ENCODE results near the gene EXOC6. TPM values are rescaled to one million over a fixed set of nuclear protein-coding genes. Genes with fewer than 3 reads are reported as not detected.

The EXOC6 gene
- total RNA-seq, 1 donor from 2014 or later = 17.2 TPM

GRCh38 chr10:92822060-92822634 lies 26.2 kb upstream of the EXOC6 start:
- intact Hi-C loops (cut with micrococcal nuclease) = no loop called here
- DNase-seq = no peak

GRCh38 chr10:92822964-92823363 lies 25.4 kb upstream of the EXOC6 start:
- Histone ChIP-seq H3K4me1 (peaks cover 30% of the 10 kb centered on the region), H3K4me3 (no peak overlapping the region), H3K27me3 (ENCODE audit: low read depth) (no peaks in the 10 kb centered on the region), H3K9me3 (replicated peaks) (no peaks in the 10 kb centered on the region), H3K36me3 (no peaks in the 10 kb centered on the region), H3K27ac (replicated peaks) (peak overlapping the region; percentile 59)
- TF ChIP-seq CTCF (IDR thresholded peaks at IDR 0.05; ENCODE audit: borderline replicate concordance) = peak; percentile 46
- DNase-seq = no peak
- intact Hi-C loops (cut with micrococcal nuclease) = no loop called here

More at GRCh38 chr10:92822060-92822634, 26.2 kb upstream of the EXOC6 start:
- no peaks in the 10 kb centered on the region for H3K36me3 ChIP-seq
- no peak overlapping the region for H3K4me3 ChIP-seq
- H3K9me3 ChIP-seq (replicated peaks) = no peaks in the 10 kb centered on the region
- H3K27ac ChIP-seq (replicated peaks) = peak overlapping the region; percentile 59
- H3K4me1 ChIP-seq = peaks cover 30% of the 10 kb centered on the region
- H3K27me3 ChIP-seq (ENCODE audit: low read depth) = no peaks in the 10 kb centered on the region
- TF ChIP-seq CTCF (IDR thresholded peaks at IDR 0.05; ENCODE audit: borderline replicate concordance) = no peak

- no peaks in the 10 kb centered on the region for H3K36me3 ChIP-seq
- peaks cover 50% of the 10 kb centered on the region for H3K4me1 ChIP-seq
- intact Hi-C loops (cut with micrococcal nuclease) = no loop called here
- DNase-seq = no peak
- peak overlapping the region; percentile 46 for H3K27ac ChIP-seq (replicated peaks)
- no peak for TF ChIP-seq CTCF (IDR thresholded peaks at IDR 0.05; ENCODE audit: borderline replicate concordance)
- H3K4me3 ChIP-seq = no peak overlapping the region
- no peaks in the 10 kb centered on the region for H3K9me3 ChIP-seq (replicated peaks)
- no peaks in the 10 kb centered on the region for H3K27me3 ChIP-seq (ENCODE audit: low read depth)
Measured at GRCh38 chr10:92826061-92826460, 22.3 kb upstream of the EXOC6 start.

- no peak overlapping the region for H3K4me3 ChIP-seq
Measured at GRCh38 chr10:92826504-92826903, 21.8 kb upstream of the EXOC6 start.

GRCh38 chr10:92829042-92829785 lies 19.1 kb upstream of the EXOC6 start:
- no peak overlapping the region for H3K27ac ChIP-seq (replicated peaks)
- H3K36me3 ChIP-seq = no peaks in the 10 kb centered on the region
- H3K27me3 ChIP-seq (ENCODE audit: low read depth) = no peaks in the 10 kb centered on the region
- DNase-seq = no peak
- TF ChIP-seq CTCF (IDR thresholded peaks at IDR 0.05; ENCODE audit: borderline replicate concordance) = no peak
- H3K4me1 ChIP-seq = peaks cover 55% of the 10 kb centered on the region
- no peak overlapping the region for H3K4me3 ChIP-seq
- intact Hi-C loops (cut with micrococcal nuclease) = no loop called here
- no peaks in the 10 kb centered on the region for H3K9me3 ChIP-seq (replicated peaks)

More at GRCh38 chr10:92826504-92826903, 21.8 kb upstream of the EXOC6 start:
- Histone ChIP-seq H3K27ac (replicated peaks) (peak overlapping the region; percentile 46), H3K27me3 (ENCODE audit: low read depth) (no peaks in the 10 kb centered on the region), H3K4me1 (peaks cover 52% of the 10 kb centered on the region), H3K36me3 (no peaks in the 10 kb centered on the region), H3K9me3 (replicated peaks) (no peaks in the 10 kb centered on the region)
- intact Hi-C loops (cut with micrococcal nuclease) = no loop called here
- no peak for TF ChIP-seq CTCF (IDR thresholded peaks at IDR 0.05; ENCODE audit: borderline replicate concordance)
- DNase-seq = no peak

All from left ventricle myocardium inferior (tissue), 1 donor.